ENCODE measurements around the gene CTXND1.

The CTXND1 gene

GRCh38 chr15:80207887-80208286, 44.1 kb downstream of the CTXND1 start:
- Histone ChIP-seq H3K4me3 (ENCODE audit: low read depth in 1 of 2, low read length in 2 of 2) (no peak overlapping the region), H3K36me3 (ENCODE audit: control insufficient read depth in 1 of 2, insufficient read depth in 2 of 2, low read length in 2 of 2) (no peaks in the 10 kb centered on the region), H3K9me3 (ENCODE audit: control insufficient read depth in 1 of 2, low read length in 2 of 2) (no peaks in the 10 kb centered on the region), H3K27me3 (ENCODE audit: low read depth, low read length) (no peaks in the 10 kb centered on the region), H3K27ac (ENCODE audit: low read length) (no peak overlapping the region), H3K4me1 (ENCODE audit: control insufficient read depth in 1 of 2, insufficient read depth in 2 of 2, low read length in 2 of 2) (no peaks in the 10 kb centered on the region)

GRCh38 chr15:80204231-80204630, 47.8 kb downstream of the CTXND1 start:
- Histone ChIP-seq H3K27ac (ENCODE audit: low read length) (no peak overlapping the region), H3K4me3 (ENCODE audit: low read depth in 1 of 2, low read length in 2 of 2) (no peak overlapping the region), H3K9me3 (ENCODE audit: control insufficient read depth in 1 of 2, low read length in 2 of 2) (no peaks in the 10 kb centered on the region), H3K27me3 (ENCODE audit: low read depth, low read length) (no peaks in the 10 kb centered on the region), H3K36me3 (ENCODE audit: control insufficient read depth in 1 of 2, insufficient read depth in 2 of 2, low read length in 2 of 2) (no peaks in the 10 kb centered on the region), H3K4me1 (ENCODE audit: control insufficient read depth in 1 of 2, insufficient read depth in 2 of 2, low read length in 2 of 2) (no peaks in the 10 kb centered on the region)

GRCh38 chr15:80203361-80203885, 48.6 kb downstream of the CTXND1 start:
- H3K4me1 ChIP-seq (ENCODE audit: control insufficient read depth in 1 of 2, insufficient read depth in 2 of 2, low read length in 2 of 2) = no peaks in the 10 kb centered on the region
- H3K4me3 ChIP-seq (ENCODE audit: low read depth in 1 of 2, low read length in 2 of 2) = no peak overlapping the region
- no peaks in the 10 kb centered on the region for H3K27me3 ChIP-seq (ENCODE audit: low read depth, low read length)
- no peak overlapping the region for H3K27ac ChIP-seq (ENCODE audit: low read length)
- no peaks in the 10 kb centered on the region for H3K9me3 ChIP-seq (ENCODE audit: control insufficient read depth in 1 of 2, low read length in 2 of 2)
- H3K36me3 ChIP-seq (ENCODE audit: control insufficient read depth in 1 of 2, insufficient read depth in 2 of 2, low read length in 2 of 2) = no peaks in the 10 kb centered on the region

- no peak overlapping the region for H3K27ac ChIP-seq (ENCODE audit: low read length)
- no peaks in the 10 kb centered on the region for H3K9me3 ChIP-seq (ENCODE audit: control insufficient read depth in 1 of 2, low read length in 2 of 2)
- H3K4me1 ChIP-seq (ENCODE audit: control insufficient read depth in 1 of 2, insufficient read depth in 2 of 2, low read length in 2 of 2) = no peaks in the 10 kb centered on the region
- no peak overlapping the region for H3K4me3 ChIP-seq (ENCODE audit: low read depth in 1 of 2, low read length in 2 of 2)
- no peaks in the 10 kb centered on the region for H3K27me3 ChIP-seq (ENCODE audit: low read depth, low read length)
- no peaks in the 10 kb centered on the region for H3K36me3 ChIP-seq (ENCODE audit: control insufficient read depth in 1 of 2, insufficient read depth in 2 of 2, low read length in 2 of 2)
These were observed 49.2 kb downstream of the CTXND1 start for GRCh38 chr15:80202641-80203360.

GRCh38 chr15:80202016-80202315, 50.0 kb downstream of the CTXND1 start:
- Histone ChIP-seq H3K4me1 (ENCODE audit: control insufficient read depth in 1 of 2, insufficient read depth in 2 of 2, low read length in 2 of 2) (no peaks in the 10 kb centered on the region), H3K36me3 (ENCODE audit: control insufficient read depth in 1 of 2, insufficient read depth in 2 of 2, low read length in 2 of 2) (no peaks in the 10 kb centered on the region), H3K9me3 (ENCODE audit: control insufficient read depth in 1 of 2, low read length in 2 of 2) (no peaks in the 10 kb centered on the region), H3K27ac (ENCODE audit: low read length) (no peak overlapping the region), H3K27me3 (ENCODE audit: low read depth, low read length) (no peaks in the 10 kb centered on the region), H3K4me3 (ENCODE audit: low read depth in 1 of 2, low read length in 2 of 2) (no peak overlapping the region)

- H3K4me3 ChIP-seq (ENCODE audit: low read depth in 1 of 2, low read length in 2 of 2) = no peak overlapping the region
These were observed 50.6 kb downstream of the CTXND1 start for GRCh38 chr15:80201256-80202015.

GRCh38 chr15:80199869-80200268, 52.1 kb downstream of the CTXND1 start:
- Histone ChIP-seq H3K27ac (ENCODE audit: low read length) (no peak overlapping the region), H3K9me3 (ENCODE audit: control insufficient read depth in 1 of 2, low read length in 2 of 2) (no peaks in the 10 kb centered on the region), H3K36me3 (ENCODE audit: control insufficient read depth in 1 of 2, insufficient read depth in 2 of 2, low read length in 2 of 2) (no peaks in the 10 kb centered on the region)

More at GRCh38 chr15:80201256-80202015, 50.6 kb downstream of the CTXND1 start:
- H3K9me3 ChIP-seq (ENCODE audit: control insufficient read depth in 1 of 2, low read length in 2 of 2) = no peaks in the 10 kb centered on the region
- no peak overlapping the region for H3K27ac ChIP-seq (ENCODE audit: low read length)
- H3K36me3 ChIP-seq (ENCODE audit: control insufficient read depth in 1 of 2, insufficient read depth in 2 of 2, low read length in 2 of 2) = no peaks in the 10 kb centered on the region
- no peaks in the 10 kb centered on the region for H3K27me3 ChIP-seq (ENCODE audit: low read depth, low read length)
- H3K4me1 ChIP-seq (ENCODE audit: control insufficient read depth in 1 of 2, insufficient read depth in 2 of 2, low read length in 2 of 2) = no peaks in the 10 kb centered on the region

GRCh38 chr15:80199366-80199765, 52.6 kb downstream of the CTXND1 start:
- Histone ChIP-seq H3K9me3 (ENCODE audit: control insufficient read depth in 1 of 2, low read length in 2 of 2) (no peaks in the 10 kb centered on the region), H3K4me1 (ENCODE audit: control insufficient read depth in 1 of 2, insufficient read depth in 2 of 2, low read length in 2 of 2) (no peaks in the 10 kb centered on the region), H3K27me3 (ENCODE audit: low read depth, low read length) (no peaks in the 10 kb centered on the region)

More at GRCh38 chr15:80199869-80200268, 52.1 kb downstream of the CTXND1 start:
- Histone ChIP-seq H3K27me3 (ENCODE audit: low read depth, low read length) (no peaks in the 10 kb centered on the region), H3K4me1 (ENCODE audit: control insufficient read depth in 1 of 2, insufficient read depth in 2 of 2, low read length in 2 of 2) (no peaks in the 10 kb centered on the region), H3K4me3 (ENCODE audit: low read depth in 1 of 2, low read length in 2 of 2) (no peak overlapping the region)

GRCh38 chr15:80194914-80195313, 57.1 kb downstream of the CTXND1 start:
- no peak overlapping the region for H3K27ac ChIP-seq (ENCODE audit: low read length)
- H3K27me3 ChIP-seq (ENCODE audit: low read depth, low read length) = no peaks in the 10 kb centered on the region
- H3K9me3 ChIP-seq (ENCODE audit: control insufficient read depth in 1 of 2, low read length in 2 of 2) = no peaks in the 10 kb centered on the region
- no peaks in the 10 kb centered on the region for H3K4me1 ChIP-seq (ENCODE audit: control insufficient read depth in 1 of 2, insufficient read depth in 2 of 2, low read length in 2 of 2)
- no peak overlapping the region for H3K4me3 ChIP-seq (ENCODE audit: low read depth in 1 of 2, low read length in 2 of 2)
- no peaks in the 10 kb centered on the region for H3K36me3 ChIP-seq (ENCODE audit: control insufficient read depth in 1 of 2, insufficient read depth in 2 of 2, low read length in 2 of 2)

More at GRCh38 chr15:80199366-80199765, 52.6 kb downstream of the CTXND1 start:
- Histone ChIP-seq H3K4me3 (ENCODE audit: low read depth in 1 of 2, low read length in 2 of 2) (no peak overlapping the region), H3K36me3 (ENCODE audit: control insufficient read depth in 1 of 2, insufficient read depth in 2 of 2, low read length in 2 of 2) (no peaks in the 10 kb centered on the region), H3K27ac (ENCODE audit: low read length) (no peak overlapping the region)

GRCh38 chr15:80194186-80194585, 57.8 kb downstream of the CTXND1 start:
- Histone ChIP-seq H3K9me3 (ENCODE audit: control insufficient read depth in 1 of 2, low read length in 2 of 2) (no peaks in the 10 kb centered on the region), H3K27me3 (ENCODE audit: low read depth, low read length) (no peaks in the 10 kb centered on the region), H3K4me3 (ENCODE audit: low read depth in 1 of 2, low read length in 2 of 2) (no peak overlapping the region), H3K4me1 (ENCODE audit: control insufficient read depth in 1 of 2, insufficient read depth in 2 of 2, low read length in 2 of 2) (no peaks in the 10 kb centered on the region), H3K36me3 (ENCODE audit: control insufficient read depth in 1 of 2, insufficient read depth in 2 of 2, low read length in 2 of 2) (no peaks in the 10 kb centered on the region), H3K27ac (ENCODE audit: low read length) (no peak overlapping the region)

- Histone ChIP-seq H3K27ac (ENCODE audit: low read length) (no peak overlapping the region), H3K4me3 (ENCODE audit: low read depth in 1 of 2, low read length in 2 of 2) (no peak overlapping the region), H3K36me3 (ENCODE audit: control insufficient read depth in 1 of 2, insufficient read depth in 2 of 2, low read length in 2 of 2) (peaks cover 5 to 11% of the 10 kb centered on the region in 2 donors), H3K9me3 (ENCODE audit: control insufficient read depth in 1 of 2, low read length in 2 of 2) (no peaks in the 10 kb centered on the region), H3K4me1 (ENCODE audit: control insufficient read depth in 1 of 2, insufficient read depth in 2 of 2, low read length in 2 of 2) (no peaks in the 10 kb centered on the region), H3K27me3 (ENCODE audit: low read depth, low read length) (no peaks in the 10 kb centered on the region)
These were observed 60.0 kb downstream of the CTXND1 start for GRCh38 chr15:80191897-80192595.

Data from muscle layer of duodenum (tissue), 2 donors.